NAMALWA (cell line): ENCODE results near the gene LPIN2.
"Not testable (repeated sequence)": the region's sequence is repeated elsewhere in the genome, so short reads cannot be mapped to it uniquely, and the experiment has no call there.

Experiments
- DNase-seq: peaks from one replicate; pipeline ENCODE4 v3.0.0-alpha.2; 2015; ENCODE audit warnings: low spot score

Gene LPIN2

DNA sequence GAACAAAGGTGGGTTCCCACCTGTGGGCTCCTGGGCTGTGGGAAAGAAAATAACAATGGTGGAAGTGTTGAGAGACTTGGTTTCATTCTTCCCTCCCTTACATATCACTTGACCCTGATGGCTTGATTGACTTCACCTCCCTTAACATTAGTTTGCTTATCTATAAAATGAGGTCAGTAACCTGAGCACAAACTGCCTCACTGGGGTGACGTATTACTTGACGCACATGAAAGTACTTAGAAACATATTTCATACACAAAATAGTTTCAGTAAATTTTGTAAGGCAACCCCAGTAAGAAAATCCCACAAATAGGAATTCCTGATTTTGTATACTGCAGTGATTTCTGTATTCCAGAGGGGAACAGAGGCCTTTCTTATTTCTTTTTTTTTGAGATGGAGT, 29.4 kb upstream of the LPIN2 start:
- DNase-seq, result no peak

DNA sequence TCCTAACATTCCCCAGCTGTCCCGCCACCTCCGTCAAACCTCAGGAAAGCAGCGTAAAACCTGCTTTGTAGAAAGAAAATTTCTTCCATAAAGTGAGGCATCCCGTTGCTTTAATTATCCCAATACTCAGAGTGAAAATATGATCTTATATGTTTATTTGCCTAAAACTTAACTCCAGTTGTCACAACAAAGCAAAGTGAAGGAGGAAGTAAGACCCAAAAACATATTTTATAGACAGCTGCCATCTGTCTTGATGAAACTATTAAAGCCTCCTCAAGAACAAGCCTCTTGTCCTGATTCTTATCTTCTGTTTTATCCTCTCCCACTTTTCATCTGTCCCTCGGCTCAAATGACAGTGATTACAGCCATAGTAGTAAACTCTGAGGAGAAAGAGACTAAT, 28.9 kb upstream of the LPIN2 start:
- peak; percentile 9 for DNase-seq

DNA sequence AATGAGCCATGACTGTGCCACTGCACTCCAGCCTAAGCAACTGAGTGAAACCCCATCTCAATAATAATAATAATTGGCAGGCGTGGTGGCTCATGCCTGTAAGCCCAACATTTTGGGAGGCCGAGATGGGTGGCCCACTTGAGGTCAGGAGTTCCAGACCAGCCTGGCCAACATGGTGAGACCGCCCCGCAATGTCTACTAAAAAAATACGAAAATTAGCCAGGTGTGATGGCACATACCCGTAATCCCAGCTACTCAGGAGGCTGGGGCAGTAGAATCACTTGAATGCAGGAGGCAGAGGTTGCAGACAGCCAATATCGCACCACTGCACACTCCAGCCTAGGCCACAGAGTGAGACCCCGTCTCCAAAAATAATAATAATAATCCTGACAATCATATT, 27.9 kb upstream of the LPIN2 start:
- no peak for DNase-seq

DNA sequence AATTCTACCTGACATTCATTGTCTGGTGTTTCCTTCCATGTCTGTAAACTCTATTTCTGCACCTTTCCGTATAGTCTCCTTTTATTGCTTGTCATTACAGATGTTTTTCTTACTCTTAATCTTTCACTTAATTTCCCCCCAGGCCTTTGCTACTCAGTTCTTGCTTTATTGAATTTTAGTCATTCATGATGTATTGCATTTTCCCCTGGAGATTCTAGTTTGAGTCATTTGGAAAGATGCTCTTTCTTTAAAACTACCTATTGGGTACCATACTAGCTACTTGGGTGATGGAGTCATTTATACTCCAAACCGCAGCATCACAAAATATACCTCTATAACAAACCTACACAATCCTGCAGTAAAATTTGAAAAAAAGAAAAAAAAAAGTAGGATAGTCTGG, 27.2 kb upstream of the LPIN2 start:
- DNase-seq, result no peak

DNA sequence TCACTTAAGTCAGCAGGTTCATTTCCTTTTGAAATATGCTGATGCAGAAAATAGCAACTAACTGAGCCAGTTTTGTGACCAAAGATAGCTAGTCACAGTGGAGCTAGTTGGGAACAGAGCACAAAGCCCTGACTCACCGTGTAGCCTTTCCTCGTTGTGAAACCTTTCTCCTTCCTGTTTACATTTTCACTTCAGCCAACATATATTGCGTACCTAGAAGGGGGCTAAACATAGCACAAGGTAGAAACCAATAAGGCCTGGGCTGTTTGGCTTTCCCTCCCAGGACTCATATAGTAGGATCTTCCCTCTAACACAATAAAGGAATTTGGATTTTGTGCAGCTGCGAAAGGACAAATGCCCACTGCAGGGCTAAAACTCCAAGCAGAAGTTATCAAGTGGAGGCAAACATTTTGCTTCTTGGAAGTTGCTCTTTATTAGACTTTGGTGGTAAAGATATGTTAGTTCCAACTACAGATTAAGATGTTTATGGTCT, 24.5 kb upstream of the LPIN2 start:
- DNase-seq, result peak; percentile 41

DNA sequence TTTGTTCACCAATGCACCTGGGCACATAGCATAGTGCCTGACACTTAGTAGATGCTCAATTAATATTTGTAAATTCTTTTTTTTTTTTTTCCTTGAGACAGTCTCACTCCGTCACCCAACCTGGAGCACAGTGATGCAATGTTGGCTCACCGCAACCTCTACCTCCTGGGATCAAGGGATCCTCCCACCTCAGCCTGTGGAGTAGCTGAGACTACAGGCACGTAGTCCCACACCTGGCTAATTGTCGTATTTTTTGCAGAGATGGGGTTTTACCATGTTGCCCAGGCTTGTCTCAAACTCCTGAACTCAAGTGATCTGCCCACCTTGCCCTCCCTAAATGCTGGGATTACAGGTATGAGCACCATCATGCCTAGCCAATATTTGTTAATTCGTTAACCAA, 23.2 kb upstream of the LPIN2 start:
- DNase-seq, result no peak

DNA sequence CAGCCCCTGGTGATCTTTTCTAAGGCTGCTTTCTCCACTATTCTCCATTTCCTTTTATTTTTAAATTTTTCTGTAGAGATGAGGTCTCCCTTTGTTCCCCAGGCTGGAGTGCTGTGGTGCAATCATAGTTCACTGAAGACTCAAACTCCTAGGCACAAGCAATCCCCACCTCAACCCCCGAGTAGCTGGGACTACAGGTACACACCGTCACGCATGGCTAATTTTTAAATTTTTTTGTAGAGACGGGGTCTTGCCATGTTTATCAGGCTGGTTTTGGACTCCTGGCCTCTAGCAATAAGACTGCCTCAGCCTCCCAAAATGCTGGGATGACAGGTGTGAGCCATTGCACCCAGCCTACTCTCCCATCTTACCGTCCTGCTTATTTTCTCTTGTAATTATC, 22.7 kb upstream of the LPIN2 start:
- no peak for DNase-seq

DNA sequence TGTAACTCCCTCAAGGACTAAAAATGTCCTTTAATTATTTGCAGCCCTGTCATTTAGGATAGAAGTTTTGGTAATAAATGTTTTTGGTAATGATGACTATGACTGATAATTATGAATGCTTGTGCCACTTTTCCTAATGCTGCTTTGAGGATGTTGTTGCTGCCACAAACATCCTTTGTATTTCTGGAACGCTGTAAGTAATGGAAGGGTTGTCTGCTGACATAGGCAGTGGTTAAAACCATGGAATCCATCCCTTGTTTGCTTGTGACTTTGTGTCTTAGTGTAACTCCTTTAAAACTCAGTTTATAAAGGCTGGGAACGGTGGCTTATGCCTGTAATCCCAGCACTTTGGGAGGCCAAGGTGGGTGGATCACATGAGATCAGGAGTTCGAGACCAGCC, 19.8 kb upstream of the LPIN2 start:
- DNase-seq, result no peak

DNA sequence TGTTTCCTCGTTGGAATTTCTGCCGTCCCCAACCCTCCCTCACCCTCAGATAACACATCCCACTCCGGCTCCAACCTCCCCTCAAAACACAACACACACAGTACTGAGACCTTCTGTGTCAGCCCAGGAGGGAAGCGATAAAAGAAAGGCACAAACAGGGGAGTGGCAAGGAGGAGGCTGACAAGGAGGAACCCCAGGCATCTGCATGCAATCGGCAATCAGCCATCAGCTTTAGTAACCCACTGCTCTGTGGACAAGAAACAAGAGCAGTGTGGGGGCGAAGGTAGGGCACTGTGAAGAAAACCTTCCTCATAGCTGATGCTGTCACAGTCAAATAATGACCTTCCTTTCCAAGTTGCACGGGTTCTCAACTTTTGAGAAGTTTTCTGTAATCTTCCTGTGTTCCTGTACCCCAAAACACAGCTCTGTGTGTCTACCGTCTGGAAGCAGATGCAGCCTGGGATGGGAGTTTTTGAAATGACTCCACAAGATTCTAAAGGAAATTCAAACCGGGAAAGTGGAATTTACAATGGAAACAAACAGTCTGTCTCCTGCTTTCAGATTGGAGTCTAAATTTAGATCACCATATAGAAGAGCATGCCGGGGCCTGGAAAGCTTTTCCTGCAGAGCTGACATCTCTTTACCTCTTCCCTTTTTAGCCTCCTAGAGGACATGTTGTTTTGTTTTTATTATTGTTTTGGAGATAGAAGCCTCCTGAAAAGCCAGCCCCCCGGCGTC, 16.4 kb upstream of the LPIN2 start:
- no peak for DNase-seq

DNA sequence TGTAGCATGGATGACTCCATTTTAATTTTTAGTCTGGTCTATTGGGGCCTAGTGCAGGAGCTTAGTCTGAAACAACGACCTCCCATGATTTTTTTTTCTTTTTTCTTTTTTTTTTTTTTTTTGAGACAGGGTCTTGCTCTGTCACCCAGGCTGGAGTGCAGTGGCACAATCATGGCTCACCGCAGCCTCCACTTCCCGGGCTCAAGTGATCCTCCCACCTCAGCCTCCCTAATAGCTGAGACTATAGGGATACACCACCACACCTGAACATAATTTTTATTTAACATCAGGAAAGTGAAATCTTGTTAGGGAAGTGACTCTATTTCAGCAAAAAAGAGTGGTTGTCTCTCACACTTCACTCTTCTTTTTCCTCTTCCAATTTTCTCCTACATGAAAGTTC, 15.2 kb upstream of the LPIN2 start:
- DNase-seq, result not testable (repeated sequence)

DNA sequence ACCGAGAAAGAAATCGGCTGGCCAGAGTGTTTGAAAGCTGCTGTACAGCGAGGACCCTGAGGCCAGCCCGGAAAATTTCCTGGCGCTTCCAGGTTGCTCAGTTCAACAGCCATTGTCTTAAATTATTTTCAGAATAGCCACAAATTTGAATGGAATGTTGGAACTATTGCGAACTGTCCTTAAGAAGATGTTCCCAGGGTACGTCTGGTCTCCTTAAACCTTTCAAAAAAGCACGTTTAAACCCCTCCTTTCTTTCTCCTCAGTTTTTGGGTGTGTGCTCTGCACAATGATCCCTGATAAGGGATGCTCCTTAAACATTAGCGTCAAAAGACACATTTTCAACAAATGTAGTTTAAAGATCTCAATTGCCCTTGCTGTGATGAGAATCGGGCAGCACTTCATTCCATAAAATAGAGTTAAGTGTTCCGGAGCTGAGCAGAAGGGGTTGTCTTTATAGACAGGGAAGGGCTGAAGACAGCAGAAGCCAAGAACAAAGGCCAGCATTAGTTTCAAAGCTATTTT, 14.5 kb upstream of the LPIN2 start:
- DNase-seq, result no peak

DNA sequence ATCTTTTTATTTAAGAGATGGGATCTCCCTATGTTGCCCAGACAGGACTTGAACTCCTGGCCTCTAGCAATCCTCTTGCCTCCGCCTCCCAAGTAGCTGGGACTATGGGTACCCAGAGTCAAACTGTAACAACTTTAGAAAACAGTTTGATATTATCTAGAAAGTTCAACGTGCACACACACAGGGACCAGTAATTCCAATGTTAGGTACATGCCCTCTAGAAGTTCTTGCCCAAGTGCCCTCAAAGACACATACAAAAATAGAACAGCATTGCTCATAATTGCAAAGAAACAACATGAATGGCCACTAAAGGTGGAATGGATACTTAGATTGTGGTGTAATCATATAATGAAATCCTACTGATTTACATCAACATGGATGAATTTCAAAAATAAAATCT, 12.6 kb upstream of the LPIN2 start:
- DNase-seq, result no peak

DNA sequence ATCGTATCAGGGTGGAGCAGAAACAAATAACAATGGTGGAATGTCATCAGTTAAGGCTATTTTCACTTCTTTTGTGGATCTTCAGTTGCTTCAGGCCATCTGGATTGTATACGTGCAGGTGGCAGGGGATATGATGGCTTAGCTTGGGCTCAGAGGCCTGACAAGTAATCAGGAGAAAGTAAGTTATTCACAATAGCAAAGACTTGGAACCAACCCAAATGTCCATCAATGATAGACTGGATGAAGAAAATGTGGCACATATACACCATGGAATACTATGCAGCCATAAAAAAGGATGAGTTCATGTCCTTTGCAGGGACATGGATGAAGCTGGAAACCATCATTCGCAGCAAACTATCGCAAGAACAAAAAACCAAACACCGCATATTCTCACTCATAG, 10.7 kb upstream of the LPIN2 start:
- not testable (repeated sequence) for DNase-seq

DNA sequence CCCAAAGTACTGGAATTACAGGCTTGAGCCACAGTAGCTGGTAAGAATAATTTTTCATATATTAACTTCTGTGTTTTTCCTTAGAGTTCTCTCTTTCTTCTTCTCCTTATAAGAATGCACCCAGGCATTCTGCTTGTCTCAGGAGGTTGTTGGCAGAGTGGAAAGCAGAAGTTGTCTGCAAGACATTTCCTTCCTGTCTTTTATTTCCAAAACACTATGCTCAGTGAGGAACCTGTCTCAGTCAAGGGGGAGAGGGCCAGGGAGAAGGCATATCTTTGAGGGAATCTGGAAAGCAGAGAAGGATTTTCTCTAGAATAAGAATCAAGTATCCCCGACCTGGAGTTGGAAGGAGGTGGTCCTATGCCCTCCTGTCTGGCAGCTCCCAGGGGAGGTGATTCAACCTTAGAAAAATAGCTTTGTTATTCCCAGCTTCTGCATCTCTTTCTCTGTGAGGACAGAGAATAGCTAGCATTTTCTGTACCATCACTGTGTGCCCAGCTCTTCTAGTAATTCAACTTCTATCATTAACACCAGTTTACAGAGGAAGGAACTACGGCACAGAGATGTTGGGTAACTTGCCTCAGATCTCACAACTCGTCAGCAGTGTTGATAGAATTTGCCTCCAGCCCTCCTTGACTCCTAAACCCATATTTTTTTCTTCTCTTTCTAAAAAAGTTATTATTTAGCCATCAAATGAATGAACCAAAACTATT, 3.8 kb upstream of the LPIN2 start:
- DNase-seq, result peak; percentile 51

DNA sequence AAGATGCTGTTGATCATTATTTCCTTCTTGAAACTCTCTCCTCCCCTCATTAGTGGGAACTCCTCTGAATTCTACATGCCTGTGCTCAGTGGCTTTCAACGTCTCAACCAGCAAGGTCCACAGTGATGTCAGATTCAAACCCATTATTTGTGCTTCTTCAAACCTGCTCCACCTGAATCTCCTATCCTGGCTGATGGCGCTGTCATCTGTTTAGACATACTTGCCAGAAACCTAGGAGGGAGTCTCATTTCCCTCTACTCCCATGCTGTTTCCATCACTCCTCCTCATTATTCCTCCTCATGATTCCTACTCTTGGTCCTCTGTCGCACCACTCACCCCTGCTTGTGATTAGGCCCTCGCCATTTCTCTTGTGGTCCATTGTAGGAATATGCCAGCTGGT, 2.9 kb upstream of the LPIN2 start:
- DNase-seq, result no peak

DNA sequence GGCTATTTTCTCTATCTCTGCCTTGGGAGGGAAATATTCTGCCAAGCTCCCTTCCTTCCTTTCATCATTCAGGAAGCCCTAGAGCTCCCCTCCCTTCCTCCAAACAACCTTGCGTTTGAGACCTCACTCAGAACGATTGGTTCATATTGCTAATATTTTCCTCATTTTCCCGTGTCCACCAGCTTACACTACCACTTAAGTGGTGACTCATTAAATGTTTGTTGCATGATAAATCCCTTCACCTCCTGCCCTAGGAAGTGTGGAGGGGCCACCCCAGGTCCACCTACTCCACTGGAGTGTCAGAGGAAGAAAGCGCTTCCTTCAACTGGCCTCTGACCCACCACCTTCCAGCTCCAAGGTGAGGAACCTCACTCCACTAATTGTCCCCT, 2.3 kb upstream of the LPIN2 start:
- DNase-seq, result no peak

DNA sequence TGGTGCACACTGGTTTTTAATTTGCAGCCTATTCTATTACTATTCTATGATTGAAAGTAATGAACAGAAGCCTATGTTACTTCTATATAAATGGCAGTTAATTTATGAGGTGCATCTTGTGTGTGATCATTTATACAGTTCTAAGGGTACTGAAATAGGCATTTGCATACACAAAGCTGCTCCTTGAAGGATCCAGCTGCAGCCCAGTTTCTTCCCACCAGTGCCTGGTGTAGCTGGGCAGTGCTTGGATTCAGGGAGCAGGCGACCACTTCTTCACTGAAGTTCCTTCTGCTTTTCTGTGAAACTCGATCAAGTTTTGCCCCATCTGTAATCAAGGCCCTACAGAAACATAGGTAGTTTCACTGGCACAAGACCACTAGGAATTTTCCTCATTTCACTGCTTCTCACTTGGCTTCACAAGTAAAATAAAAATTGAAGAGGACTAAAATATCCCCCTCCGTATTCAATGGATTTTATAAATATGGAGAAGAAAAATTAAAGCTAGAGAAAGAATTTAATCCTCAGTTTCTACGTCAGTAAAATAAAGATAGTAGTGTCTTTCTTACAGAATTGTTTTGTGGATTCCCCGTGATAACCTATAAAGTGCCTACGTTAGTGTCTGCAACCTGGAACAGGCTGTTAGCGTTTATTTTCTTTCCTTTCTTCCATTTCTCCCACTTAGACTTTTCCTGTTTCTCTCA, 1.7 kb upstream of the LPIN2 start:
- no peak for DNase-seq

DNA sequence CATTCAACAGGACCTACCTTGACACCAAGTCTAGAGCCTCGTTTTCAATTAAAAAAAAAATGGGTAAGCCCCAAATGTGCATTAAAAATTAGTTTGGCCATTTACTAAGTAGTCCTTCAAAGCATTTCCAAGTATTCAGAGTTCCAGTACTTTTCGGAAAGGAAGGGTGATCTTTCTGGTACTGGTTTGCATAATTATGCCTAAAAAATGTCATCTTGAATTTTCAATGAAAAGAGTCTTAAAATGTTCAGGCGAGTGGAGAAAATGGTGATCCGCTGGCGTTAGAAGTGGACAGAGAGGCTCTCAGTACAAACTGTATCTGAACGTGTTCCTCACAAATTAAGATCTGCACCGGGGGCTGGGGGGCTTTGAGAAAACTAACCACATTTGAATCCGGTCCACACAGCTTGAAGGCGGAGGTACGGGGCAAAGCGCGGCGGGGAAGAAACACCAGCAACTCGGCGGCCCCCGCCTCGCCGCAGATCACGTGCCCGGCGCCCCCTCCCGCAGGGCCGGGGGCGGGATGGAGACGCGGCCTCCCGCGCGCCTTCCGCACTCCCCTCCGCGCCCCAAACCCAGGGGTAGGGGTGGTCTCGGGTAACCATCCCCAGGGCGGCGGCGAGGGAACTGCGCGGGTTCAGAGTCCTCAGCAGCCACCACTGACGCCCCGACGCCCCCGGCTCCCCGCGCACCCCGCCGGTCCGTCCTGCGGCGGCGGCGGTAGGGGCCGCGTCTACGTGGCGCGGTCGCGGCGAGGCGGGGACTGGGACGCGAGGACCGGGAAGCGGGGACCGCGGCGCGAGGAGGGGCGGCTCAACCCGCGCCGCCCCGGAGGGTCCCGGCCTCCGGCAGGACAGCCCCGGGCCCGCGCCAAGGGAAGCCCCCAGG, 564 bp downstream of the LPIN2 start:
- DNase-seq, result peak; percentile 70

DNA sequence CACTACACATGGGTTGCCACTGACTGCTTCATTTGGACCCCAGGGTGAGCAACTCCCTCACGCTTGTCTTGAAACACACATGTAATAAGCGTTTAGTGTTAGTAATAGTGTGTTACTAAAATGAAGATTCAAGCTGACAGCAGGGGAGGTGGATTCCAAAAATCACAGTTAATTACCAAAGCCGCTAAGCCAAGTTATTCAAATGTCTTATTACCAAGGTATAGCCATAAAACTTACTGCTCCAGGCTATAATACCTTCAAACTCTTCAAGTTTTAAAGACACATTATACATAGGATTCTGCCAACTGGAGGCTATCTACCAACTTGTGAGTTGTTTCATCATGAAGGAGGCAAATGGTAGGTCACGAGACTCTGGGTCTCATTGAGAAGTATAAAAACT, 2.9 kb downstream of the LPIN2 start:
- DNase-seq, result no peak

DNA sequence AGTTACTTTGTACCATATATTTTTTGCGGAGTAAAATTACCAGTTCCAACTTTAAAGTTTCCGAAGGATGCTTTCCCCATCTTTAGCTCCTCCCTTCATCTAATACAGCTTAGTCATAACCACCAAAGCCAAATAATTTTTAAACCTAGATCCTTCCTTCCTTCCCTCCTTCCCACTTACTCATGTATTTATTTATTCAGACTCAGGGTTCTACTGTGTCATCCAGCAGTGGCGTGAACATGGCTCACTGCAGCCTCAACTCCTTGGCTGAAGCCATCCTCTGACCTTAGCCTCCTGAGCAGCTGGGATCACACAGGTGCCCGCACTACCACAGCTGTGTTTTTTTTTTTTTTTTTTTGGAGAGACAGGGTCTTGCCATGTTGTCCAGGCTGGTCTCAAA, 4.4 kb downstream of the LPIN2 start:
- no peak for DNase-seq

DNA sequence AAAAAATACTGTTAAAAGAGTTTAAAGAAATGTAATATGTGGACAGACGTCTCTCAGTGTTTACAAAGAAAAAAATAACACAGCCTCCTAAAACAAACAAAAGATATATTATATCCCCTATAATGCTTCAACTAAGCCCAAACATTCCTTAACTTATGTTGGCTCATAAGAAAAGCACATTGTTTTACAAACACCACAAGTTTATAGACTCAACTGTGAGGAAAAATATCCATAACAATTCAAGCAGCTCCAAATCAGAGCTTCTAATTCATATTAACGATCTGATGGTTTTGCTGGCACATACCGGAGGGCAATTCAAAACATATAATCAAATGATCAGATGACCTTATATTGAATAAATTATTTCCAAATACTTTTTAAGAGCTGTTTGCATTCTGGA, 5.5 kb downstream of the LPIN2 start:
- DNase-seq, result no peak

DNA sequence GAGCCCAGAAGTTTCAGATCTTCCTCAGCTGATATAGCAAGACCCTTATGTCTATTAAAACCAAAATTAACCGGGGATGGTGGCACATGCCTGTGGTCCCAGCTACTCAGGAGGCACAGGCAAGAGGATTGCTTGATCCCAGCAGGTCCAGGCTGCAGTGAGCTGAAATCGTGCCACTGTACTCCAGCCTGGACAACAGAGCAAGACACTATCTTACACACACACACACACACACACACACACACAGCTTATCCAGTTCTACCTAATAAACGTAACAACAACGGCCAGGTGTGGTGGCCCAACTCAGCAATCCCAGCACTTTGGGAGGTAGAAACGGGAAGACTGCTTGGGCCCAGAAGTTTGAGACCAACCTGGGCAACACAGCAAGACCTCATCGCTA, 7.5 kb downstream of the LPIN2 start:
- no peak for DNase-seq
